GM12872 (cell line): Measurements from ENCODE around the gene IL27RA.

Experiments
- CTCF ChIP-seq: IDR thresholded peaks from 3 replicates; pipeline ENCODE4 v1.5.1; 2011; ENCODE audit warnings: low read depth, mild to moderate bottlenecking, low read length, moderate library complexity; ENCODE audit not compliant: insufficient read depth

Gene IL27RA

GRCh38 chr19:14085309-14085995 is 53.9 kb downstream of the IL27RA start, which contains the start of gene C19orf67:
TSS of gene C19orf67 (minus strand) at chr19:14085783. CDS start at chr19:14085627, 156 bp downstream.
- TF ChIP-seq CTCF, result no peak

- no peak for TF ChIP-seq CTCF
Observed at GRCh38 chr19:14086098-14086497, 54.5 kb downstream of the IL27RA start.

- TF ChIP-seq CTCF, result no peak
Observed at GRCh38 chr19:14088634-14089411, 57.3 kb downstream of the IL27RA start.

GRCh38 chr19:14089412-14089661 is 57.8 kb downstream of the IL27RA start:
- 0 out of 3 replicates have a peak, but pooled peaks have one; percentile 21 for TF ChIP-seq CTCF

- no peak for TF ChIP-seq CTCF
Observed at GRCh38 chr19:14089662-14090508, 58.3 kb downstream of the IL27RA start.

GRCh38 chr19:14090509-14091080 is 59.0 kb downstream of the IL27RA start, which contains the start of gene SAMD1:
TSS of gene SAMD1 (minus strand) at chr19:14090751.
- no peak for TF ChIP-seq CTCF
